T-helper 1 cell treated with Interleukin-12 subunit alpha and Interleukin-12 subunit beta and Interleukin-4 antibody, amounts not matched to agents 30 μg/mL and 1 μg/mL, for 36 hours (primary cell): ENCODE data around the gene HLF.
"Not testable (repeated sequence)": the region's sequence is repeated elsewhere in the genome, so short reads cannot be mapped to it uniquely, and the experiment has no call there.

Source experiments
- H3K27ac Mint-ChIP-seq: one replicate; pipeline ENCODE4 v1.8.0; 2021; ENCODE audit warnings: mild to moderate bottlenecking, mixed read lengths
- H3K27me3 Mint-ChIP-seq: one replicate; pipeline ENCODE4 v1.8.0; 2021; ENCODE audit warnings: low read depth, mixed read lengths
- H3K36me3 Mint-ChIP-seq: one replicate; pipeline ENCODE4 v1.8.0; 2021; ENCODE audit warnings: low read depth, mixed read lengths
- H3K4me1 Mint-ChIP-seq: one replicate; pipeline ENCODE4 v1.8.0; 2021; ENCODE audit warnings: low read depth, mixed read lengths
- H3K4me3 Mint-ChIP-seq: one replicate; pipeline ENCODE4 v1.8.0; 2021; ENCODE audit warnings: mild to moderate bottlenecking, moderate library complexity, mixed read lengths
- H3K9me3 Mint-ChIP-seq: one replicate; pipeline ENCODE4 v1.8.0; 2021; ENCODE audit warnings: mixed read lengths

HLF gene

DNA sequence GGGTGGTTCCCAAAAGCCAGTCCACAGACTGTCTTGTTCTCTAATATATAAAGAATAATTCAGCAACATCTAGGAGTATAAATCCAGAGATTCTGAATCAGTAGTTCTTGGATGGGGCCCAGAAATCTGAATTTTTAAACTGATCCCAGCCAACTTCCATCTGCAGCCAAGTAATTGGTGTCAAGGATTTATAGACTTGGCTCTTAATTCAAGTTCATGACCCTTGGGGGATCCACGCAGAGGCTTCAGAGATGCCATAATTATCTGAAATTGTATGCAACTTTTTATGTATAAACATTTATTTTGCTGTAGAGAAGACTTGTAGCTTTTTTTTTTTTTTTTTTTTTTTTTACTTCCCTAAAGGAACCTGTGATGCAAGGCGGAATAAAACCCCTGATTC is 60.6 kb downstream of the HLF start:
- no peak overlapping the region for H3K27ac Mint-ChIP-seq
- H3K9me3 Mint-ChIP-seq = no peaks in the 10 kb centered on the region
- no peaks in the 10 kb centered on the region for H3K4me1 Mint-ChIP-seq
- peaks cover 16% of the 10 kb centered on the region for H3K27me3 Mint-ChIP-seq
- no peak overlapping the region for H3K4me3 Mint-ChIP-seq
- H3K36me3 Mint-ChIP-seq = no peaks in the 10 kb centered on the region

DNA sequence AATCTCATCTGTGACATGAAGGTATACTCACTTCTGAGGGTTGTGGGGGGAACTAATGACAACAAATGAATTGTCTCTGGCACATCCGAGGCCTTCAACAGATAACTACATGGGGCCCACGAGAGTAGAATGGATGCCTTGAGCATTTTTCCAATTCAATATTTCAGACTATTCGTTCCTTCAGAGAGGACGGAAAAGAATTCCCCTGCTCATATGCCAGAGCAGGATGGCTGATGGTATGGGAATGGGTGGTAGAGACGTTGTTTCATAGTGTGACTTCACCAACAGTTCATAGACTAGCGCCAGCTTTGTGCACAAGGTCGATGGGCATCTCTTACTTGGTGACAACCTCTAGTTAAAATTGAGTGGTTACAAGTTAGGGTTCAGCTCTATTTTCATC is 61.3 kb downstream of the HLF start:
- Mint-ChIP-seq H3K9me3 (no peaks in the 10 kb centered on the region), H3K27me3 (peaks cover 17% of the 10 kb centered on the region), H3K4me3 (no peak overlapping the region), H3K4me1 (no peaks in the 10 kb centered on the region), H3K27ac (no peak overlapping the region), H3K36me3 (no peaks in the 10 kb centered on the region)

DNA sequence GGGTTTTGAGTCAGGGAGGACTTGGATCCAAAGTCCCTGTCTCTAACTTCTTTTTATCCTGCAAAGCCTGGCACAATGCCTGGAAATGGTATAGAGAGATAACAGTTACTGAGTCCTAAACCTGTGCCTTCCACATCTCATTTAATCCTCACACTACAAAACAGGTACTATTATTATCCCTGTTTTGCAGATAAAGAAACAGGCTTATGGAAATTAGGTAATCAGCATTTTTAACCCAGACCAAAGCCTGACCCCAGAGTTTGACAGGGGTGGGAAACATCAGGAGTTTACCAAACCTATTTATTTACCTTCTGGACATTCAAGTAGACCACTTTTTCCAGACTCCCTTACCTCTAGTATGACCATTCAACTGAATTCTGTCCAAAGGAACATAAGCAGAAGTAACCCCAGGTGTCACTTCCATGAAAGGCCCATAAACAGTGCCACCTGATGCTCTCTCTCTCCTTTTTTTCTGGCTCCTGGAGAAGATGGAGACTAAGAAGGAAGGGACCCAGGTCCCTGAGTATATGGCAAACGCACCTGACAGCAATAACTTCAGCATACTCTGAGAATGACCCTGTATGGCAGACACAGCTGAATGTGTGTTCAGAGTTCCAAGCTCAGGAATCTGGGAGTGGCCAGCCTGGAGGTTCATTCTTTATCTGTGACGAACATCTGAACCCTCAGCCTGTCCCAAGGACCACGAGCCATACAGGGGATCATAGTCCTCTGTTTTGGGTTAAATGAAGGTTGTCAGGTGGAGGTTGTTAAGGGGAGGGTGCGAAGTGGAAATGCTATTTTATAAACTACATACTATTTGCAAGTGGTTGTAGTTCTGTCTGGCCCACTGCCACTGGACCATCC is 62.7 kb downstream of the HLF start:
- H3K4me3 Mint-ChIP-seq = no peak overlapping the region

DNA sequence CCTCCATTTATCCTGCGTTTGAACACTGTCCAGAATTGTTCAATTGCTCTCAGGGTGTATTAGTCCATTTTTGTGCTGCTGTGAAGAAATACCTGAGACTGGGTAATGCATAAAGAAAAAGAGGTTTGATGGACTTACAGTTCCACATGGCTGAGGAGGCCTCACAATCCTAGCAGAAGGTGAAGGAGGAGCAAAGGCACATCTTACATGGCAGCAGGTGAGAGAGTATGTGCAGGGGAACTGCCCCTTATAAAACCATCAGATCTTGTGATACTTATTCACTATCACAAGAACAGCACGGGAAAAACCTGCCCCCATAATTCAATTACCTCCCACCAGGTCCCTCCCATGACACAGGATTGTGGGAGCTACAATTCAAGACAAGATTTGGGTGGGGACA is 63.8 kb downstream of the HLF start:
- H3K27me3 Mint-ChIP-seq = peaks cover 12% of the 10 kb centered on the region

More for the DNA sequence above, 62.7 kb downstream of the HLF start:
- H3K27ac Mint-ChIP-seq = no peak overlapping the region
- no peaks in the 10 kb centered on the region for H3K9me3 Mint-ChIP-seq
- H3K4me1 Mint-ChIP-seq = no peaks in the 10 kb centered on the region
- no peaks in the 10 kb centered on the region for H3K36me3 Mint-ChIP-seq
- peaks cover 17% of the 10 kb centered on the region for H3K27me3 Mint-ChIP-seq

DNA sequence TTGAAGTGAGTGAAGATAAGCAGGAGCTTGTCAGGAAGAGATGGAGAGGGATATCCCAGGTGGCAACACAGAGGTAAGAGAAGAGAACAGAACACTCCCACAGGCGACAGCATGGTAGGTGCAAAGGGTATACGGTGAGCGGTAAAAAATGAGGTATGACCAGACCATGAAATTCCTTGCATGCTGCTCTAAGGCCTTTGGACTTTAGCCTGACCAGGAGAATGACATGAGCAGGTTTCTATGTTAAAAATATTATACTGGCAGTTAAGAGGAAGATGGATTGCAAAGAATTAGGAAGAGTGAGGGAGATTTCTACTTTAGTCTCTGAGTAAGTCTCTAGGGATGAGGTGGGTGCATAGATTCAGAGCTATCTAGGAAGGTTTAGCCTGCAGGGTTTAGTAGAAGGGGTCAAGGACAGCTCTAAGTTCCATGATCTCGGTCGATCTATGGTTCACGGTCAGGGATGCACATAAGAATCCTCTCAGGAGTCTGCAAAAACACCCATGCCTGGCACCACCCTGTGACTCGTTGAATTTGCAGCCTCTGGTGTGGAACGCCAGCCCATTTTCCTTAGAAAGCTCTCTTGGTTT is 65.7 kb downstream of the HLF start:
- peaks cover 30% of the 10 kb centered on the region for H3K27me3 Mint-ChIP-seq
- no peaks in the 10 kb centered on the region for H3K9me3 Mint-ChIP-seq
- no peak overlapping the region for H3K27ac Mint-ChIP-seq
- no peaks in the 10 kb centered on the region for H3K4me1 Mint-ChIP-seq
- no peak overlapping the region for H3K4me3 Mint-ChIP-seq
- no peaks in the 10 kb centered on the region for H3K36me3 Mint-ChIP-seq

More for the DNA sequence above, 63.8 kb downstream of the HLF start:
- H3K4me1 Mint-ChIP-seq, H3K27ac Mint-ChIP-seq, H3K9me3 Mint-ChIP-seq, H3K36me3 Mint-ChIP-seq, H3K4me3 Mint-ChIP-seq: not testable (repeated sequence)

DNA sequence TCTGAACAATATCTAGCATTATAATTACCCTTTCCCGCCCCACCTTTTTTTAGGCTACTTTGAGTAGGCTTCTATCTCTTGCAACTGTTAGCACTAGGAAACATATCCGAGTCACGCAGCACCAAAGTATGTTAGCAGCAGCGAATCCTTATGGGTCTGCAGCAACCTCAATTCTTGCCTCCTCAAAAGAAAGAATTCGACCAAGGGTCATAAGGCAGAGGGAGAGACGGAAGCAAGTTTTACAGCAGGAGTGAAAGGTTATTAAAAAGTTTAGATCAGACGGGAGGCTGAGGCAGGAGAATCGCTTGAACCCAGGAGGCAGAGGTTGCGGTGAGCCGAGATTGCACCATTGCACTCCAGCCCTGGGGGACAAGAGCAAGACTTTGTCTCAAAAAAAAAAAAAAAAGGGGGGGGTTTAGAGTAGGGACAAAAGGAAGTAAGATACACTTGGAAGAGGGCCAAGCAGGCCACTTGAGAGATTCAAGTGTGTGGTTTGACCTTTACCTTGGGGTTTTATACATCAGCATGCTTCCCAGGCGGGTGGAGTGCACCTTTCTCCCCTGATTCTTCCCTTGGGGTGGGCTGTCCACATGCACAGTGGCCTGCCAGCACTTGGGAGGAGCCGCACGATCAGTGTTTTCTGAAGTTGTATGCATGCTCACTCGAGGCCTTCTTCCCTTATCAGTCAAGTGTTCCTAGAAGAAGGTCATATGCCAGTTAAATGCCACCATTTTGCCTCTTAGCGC is 67.7 kb downstream of the HLF start:
- H3K27ac Mint-ChIP-seq = no peak overlapping the region
- H3K4me3 Mint-ChIP-seq = no peak overlapping the region
- no peaks in the 10 kb centered on the region for H3K9me3 Mint-ChIP-seq
- H3K27me3 Mint-ChIP-seq = peaks cover 42% of the 10 kb centered on the region
- H3K4me1 Mint-ChIP-seq = no peaks in the 10 kb centered on the region
- no peaks in the 10 kb centered on the region for H3K36me3 Mint-ChIP-seq

DNA sequence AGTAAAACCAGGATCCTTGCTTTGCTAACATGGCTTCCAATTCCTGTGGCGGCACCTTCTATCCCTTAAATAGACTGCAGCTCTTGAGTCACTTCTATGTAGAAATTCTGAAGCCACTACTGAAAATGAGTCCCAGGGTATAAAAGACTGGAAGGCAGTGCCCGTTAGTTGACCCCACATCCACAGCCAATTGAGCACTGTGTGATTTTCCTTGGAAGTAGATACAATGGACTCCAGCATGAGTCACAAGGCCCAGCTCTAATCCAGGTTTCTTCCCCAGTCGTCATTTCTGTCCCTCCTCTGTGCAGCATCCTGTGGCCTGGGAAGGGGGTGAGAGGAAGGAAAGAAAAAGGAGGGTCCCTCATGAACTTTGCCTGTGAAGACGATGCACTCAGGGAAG is 69.5 kb downstream of the HLF start:
- Mint-ChIP-seq H3K4me3 (no peak overlapping the region), H3K4me1 (no peaks in the 10 kb centered on the region), H3K9me3 (peaks cover 4% of the 10 kb centered on the region), H3K36me3 (no peaks in the 10 kb centered on the region), H3K27me3 (peaks cover 48% of the 10 kb centered on the region), H3K27ac (no peak overlapping the region)

DNA sequence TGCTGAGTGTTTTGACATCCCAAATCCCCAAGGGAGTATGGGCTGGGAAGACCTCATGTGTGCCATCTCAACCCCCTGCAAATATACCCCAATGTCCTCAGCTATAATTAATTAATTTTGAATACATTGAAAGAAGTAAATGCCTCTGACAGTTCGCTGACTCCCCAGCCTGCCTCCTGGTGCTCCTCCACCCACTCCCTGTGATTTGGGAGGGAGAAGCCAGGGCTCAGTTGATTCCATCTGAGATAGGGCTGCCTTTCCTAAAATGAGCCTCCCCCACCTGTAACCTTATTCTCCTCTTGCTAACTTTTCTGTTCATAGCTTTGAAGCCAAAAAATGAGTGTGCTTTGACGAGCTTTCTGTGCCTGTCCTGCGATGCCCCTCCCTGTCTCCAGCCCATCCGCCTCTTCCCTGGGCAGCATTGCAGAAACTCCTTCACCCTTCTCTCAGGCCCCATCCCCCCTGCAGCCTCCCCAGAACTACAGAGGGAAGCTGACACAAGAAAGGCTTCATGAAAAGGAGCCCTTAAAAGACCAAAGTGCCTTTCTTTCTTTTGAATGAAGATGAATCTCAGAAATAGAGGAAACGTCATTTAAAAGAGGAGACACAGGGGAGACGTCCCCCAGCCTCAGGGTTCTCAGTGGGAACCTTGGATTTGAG is 70.3 kb downstream of the HLF start:
- Mint-ChIP-seq H3K27ac (no peak overlapping the region), H3K36me3 (no peaks in the 10 kb centered on the region), H3K4me3 (no peak overlapping the region), H3K9me3 (peaks cover 4% of the 10 kb centered on the region), H3K27me3 (peaks cover 53% of the 10 kb centered on the region), H3K4me1 (peaks cover 5% of the 10 kb centered on the region)

DNA sequence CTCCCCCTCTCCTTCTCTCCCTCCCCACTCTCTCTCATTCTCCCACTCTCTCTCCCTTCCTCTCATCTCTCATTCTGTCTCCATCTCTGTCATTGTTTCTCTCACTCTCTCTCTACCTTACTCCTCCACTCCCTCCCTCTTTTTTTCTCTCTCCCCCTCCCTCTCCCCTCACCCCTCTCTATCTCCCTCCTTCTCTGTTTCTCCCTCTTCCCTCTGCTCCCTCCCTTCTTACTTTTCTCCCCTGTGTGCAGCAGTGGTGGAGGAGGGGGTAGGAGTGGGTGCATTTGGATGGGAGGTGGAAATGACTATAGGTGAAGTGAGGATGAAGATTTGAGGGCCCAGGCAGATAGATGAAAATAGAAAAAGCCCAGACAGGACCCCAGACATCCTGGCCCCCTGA is 70.9 kb downstream of the HLF start:
- H3K27ac Mint-ChIP-seq = no peak overlapping the region
- H3K36me3 Mint-ChIP-seq = no peaks in the 10 kb centered on the region
- H3K9me3 Mint-ChIP-seq = peaks cover 4% of the 10 kb centered on the region
- H3K4me1 Mint-ChIP-seq = peaks cover 6% of the 10 kb centered on the region
- peaks cover 51% of the 10 kb centered on the region for H3K27me3 Mint-ChIP-seq
- H3K4me3 Mint-ChIP-seq = no peak overlapping the region

DNA sequence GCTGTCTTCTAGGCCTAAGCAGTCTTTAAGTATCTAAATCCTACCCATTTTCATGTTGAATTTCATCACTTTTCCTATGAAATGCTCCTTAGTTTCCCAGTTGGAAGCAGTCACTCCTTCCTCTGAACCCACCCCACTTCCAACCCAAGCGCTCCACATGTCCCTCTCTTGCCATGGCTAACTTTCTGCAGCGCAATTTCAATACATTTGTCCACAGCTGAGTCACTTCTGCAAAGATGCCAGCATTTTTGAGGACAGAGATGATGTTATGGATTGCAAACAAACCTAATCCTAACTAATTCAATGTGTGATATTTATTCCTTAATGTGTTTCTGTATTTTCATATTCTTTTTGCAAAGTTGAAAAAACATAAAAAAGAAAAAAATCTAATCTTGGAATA is 71.7 kb downstream of the HLF start:
- H3K4me1 Mint-ChIP-seq = peaks cover 6% of the 10 kb centered on the region
- H3K9me3 Mint-ChIP-seq = peaks cover 4% of the 10 kb centered on the region
- no peaks in the 10 kb centered on the region for H3K36me3 Mint-ChIP-seq
- no peak overlapping the region for H3K27ac Mint-ChIP-seq
- H3K27me3 Mint-ChIP-seq = peaks cover 51% of the 10 kb centered on the region
- no peak overlapping the region for H3K4me3 Mint-ChIP-seq

DNA sequence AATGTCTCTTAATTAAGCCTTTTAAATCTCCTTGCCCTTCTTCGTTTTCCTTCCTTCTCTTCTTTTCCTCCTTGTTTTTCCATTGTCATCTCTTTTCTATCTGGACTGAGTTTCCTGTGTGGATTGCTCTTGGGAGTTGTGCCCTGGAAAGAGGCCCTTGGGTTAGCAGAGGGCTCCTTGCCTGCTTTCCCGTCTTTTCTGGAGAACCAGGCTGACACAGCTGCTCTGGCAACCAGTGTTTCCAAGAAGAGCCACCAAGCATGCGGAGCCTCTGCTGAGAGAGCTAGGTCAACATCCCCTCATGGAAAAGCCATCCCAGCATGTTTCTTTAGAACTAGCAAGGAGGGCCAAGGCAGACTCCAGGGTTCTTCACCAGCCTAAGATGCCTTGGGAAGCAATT is 75.4 kb downstream of the HLF start:
- Mint-ChIP-seq H3K27me3 (peaks cover 36% of the 10 kb centered on the region), H3K9me3 (peaks cover 4% of the 10 kb centered on the region), H3K4me3 (no peak overlapping the region), H3K4me1 (peaks cover 32% of the 10 kb centered on the region), H3K36me3 (peaks cover under 1% of the 10 kb centered on the region), H3K27ac (no peak overlapping the region)

DNA sequence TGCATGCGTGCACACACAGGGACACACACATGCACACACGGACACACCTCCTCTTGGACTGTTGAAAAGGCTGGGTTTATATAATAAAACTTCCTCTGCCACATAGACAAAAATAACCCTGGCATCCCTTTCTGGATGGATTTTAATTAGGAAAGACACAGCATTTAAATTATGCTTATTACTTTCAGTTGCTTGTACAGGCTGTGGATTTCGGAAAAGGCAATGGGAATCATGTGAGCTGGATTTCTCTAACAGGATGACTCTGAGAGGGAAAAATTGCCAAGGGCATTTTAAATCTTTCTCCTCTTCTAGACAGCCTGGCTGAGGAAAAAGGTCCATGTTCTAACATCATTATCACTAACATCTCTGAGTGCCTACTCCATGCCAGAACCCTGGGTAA is 75.9 kb downstream of the HLF start:
- no peak overlapping the region for H3K4me3 Mint-ChIP-seq
- peaks cover 9% of the 10 kb centered on the region for H3K9me3 Mint-ChIP-seq
- no peak overlapping the region for H3K27ac Mint-ChIP-seq
- peaks cover 37% of the 10 kb centered on the region for H3K4me1 Mint-ChIP-seq
- H3K36me3 Mint-ChIP-seq = peaks cover 6% of the 10 kb centered on the region
- peaks cover 30% of the 10 kb centered on the region for H3K27me3 Mint-ChIP-seq

DNA sequence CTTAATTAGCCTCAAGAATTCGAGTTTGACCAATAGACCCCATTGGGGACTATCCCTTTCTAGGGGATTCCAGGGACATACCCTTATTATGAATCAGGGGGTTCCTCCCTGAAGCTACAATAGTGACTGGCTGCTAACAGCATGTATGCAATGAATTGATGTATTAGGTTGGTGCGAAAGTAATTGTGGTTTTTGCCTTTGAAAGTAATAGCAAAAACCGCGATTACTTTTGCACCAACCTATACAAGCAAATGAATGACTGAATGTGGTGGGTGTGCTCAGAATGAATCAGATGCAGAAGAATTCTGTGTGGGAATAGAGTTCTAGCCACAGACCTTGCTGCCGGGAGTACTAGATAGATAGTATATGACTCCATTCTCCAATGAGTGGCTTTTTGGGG is 76.7 kb downstream of the HLF start:
- Mint-ChIP-seq H3K4me3 (no peak overlapping the region), H3K27ac (no peak overlapping the region), H3K4me1 (peaks cover 39% of the 10 kb centered on the region), H3K27me3 (peaks cover 23% of the 10 kb centered on the region), H3K9me3 (peaks cover 12% of the 10 kb centered on the region), H3K36me3 (peaks cover 9% of the 10 kb centered on the region)

DNA sequence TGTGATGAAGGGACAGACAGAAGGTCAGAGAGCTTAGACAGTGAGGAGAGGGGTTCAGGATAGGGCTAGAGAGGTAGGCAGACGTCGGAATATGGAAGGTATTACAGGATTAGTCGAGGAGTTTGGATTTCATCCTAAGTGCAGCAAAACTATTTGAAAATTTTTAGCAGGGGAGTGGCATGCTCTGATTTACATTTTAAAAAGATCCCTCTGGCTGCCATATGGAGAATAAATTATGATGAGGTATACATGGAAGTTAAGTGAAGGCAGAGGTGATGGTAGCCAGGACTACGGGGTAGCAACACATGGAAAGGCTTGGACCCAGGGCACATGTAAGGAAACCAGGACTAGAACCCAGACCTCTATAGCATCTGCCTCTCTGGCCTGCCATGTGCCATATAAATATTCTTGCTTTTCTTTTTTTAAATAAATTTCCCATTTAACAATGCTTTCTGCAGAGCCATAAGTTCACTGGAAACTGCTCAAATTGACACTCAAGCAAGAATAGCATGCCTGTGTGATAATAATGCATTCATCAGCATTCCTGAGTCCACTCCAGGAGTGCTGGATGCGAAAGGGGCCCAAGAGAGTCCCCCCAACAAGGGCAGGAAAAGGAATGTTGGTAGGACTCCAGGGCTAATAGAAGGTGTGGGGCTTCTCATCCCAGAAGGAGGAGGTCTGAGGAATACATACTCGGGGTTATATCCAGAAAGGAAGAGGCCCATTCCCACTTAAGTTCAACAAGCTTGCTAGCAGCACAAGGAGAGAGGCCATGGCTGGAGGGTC is 78.2 kb downstream of the HLF start:
- Mint-ChIP-seq H3K9me3 (peaks cover 14% of the 10 kb centered on the region), H3K36me3 (peaks cover 12% of the 10 kb centered on the region), H3K27me3 (peaks cover 24% of the 10 kb centered on the region), H3K27ac (peak overlapping the region; percentile 72), H3K4me3 (peak overlapping the region; percentile 41), H3K4me1 (peaks cover 45% of the 10 kb centered on the region)
